ENCODE measurements around the gene PPM1K.

PPM1K gene

DNA sequence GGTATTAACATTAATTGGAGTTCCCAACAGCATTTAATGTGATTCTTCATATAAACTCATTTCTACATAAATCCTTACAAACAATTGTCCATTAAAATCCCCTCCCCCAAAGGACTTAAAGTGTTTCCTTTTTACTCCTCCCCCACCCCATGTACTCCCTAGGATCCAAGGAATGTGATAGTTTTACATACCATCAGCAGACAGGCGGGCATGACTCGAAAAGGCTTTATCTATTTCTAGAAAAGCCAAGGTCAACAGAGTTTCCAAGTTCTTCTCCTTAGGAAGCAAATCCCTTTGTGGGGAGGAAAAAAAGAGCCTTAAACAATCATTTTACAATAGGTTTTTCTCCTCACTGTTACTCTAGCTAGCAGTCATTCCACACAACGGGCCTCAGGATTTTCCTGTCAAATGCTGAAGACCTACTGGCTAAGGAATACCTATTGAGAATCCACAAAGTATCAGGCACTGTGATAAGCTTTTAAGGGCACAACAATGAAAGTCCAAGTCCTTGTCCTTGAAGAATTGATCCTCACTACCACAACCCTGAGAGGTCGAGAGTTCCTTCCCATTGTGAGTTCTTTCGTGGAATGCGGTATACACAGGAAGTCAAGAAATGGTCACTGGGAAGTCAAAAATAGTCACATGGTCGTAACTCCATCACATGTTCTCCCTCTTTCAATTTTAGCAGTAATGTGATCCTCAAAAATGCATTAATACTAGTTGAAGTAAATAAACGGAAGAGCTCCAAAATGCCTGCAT is 7.2 kb downstream of the PPM1K start:
- DNase-seq (ENCODE audit: low spot score): no peak

DNA sequence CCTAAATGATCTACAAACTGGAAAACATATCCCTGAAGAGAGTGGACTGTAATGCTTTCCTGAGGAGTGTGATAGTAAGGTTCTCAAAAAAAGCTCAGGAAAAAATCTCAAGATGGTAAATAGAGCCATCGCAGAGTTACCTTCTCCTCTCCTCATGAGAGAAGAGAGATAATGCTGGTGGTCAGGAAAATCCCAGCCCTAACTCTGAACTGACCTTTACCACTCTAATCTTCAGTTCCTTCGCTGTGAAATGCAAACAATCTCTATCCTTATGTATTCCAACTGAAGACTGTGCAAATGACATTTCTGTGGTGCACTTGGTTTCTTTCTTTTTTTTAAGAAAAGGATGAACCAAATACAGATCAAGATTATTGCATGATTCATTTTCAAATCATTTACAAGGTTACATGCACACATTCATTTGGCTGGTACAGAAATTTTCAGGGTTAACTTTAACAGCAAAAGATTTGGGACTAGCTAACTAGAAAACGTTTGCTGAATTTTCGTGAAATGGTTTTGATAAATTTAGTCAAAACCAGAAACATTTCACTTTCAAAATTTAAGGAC is 8.3 kb downstream of the PPM1K start:
- no peak for DNase-seq (ENCODE audit: low spot score)

DNA sequence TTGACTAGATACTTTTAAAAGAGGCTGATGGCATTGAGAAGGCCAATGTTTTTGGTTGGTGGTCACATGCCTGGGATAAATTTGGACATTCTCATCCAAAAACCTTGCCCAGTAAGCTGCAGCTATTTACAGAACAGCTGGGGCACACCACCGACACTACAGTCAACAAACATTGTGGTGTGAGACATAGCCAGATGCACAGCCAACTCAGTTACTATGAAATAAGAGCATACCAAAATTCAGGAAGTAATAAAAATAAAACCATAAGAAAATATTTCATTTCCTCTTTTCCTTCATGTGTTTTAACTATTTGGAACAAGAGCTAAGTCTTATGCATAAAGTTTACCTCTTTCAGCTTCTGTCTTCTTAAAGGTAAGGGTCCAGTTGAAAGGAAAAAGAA is 8.8 kb downstream of the PPM1K start:
- no peak for DNase-seq (ENCODE audit: low spot score)

DNA sequence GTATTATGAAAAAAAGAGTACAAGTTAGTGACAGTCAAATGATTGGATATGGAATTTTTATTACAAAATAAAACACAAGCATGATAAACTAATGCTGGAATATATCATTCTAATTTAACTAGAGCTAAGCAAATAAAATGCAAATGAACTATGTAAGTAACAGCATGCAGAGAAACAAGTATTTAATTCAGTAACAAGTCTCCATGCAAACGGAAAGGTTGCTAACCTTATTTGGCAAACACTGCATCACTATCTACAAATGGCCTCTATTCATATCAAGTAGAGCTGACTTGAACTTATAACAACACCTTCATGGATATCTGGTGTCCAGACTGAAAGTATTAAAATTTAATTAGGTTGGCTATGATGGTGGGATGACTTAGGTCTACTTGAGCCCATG is 15.4 kb downstream of the PPM1K start:
- DNase-seq (ENCODE audit: low spot score): no peak

DNA sequence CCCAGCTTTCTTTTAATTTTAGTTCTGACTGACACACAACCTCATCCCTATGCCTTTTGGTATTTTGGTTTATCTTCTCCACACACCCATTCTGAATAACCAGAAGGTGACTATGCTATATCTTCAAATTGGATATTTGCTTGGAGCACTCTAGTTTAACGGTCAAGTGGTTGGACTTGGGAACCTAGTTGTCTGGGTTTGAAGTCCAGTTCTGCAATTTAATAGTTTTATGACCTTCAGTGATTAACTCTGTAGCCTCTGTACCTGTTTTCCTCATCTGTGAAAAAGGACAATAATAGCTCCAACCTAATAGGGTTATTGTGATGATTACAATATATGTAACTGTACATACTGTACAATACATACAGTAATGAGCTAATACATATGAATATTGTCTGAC is 20.0 kb downstream of the PPM1K start:
- no peak for DNase-seq (ENCODE audit: low spot score)

DNA sequence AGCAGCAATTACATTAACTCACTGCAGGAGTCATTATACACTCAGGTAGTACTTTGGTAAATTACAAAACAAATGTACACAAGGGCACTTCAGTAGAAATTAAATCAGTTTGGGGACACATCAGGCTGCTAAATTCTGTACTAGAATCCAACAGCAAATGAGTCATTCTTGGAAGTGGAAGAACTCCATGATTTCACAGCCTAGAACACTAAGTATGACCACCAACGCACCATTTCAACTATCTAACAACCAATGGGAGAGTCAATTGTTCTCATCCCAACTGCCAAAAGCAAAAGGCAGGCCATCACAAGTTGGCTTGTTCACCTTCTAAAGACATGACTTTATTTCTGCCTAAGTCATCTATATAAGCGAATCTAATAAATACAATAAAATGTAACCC is 26.6 kb downstream of the PPM1K start:
- no peak for DNase-seq (ENCODE audit: low spot score)

DNA sequence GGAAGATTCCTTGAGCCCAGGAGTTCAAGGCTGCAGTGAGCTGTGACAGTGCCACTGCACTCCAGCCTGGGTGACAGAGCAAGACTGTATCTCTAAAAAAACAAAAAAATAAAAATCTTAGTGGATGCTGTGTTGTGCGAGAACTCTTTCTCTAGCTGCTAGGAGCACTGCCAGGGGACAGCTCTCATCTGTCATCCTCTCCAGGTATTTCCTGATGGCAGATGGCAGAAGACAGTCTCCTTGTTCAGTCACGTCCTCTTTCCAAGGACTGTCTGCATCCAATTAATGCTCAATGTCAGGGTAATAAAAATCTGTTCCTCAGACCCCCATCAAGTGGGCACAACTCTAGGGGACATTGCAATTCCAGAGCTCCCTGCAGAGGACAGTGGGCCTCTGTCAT is 29.2 kb downstream of the PPM1K start:
- DNase-seq (ENCODE audit: low spot score): no peak

DNA sequence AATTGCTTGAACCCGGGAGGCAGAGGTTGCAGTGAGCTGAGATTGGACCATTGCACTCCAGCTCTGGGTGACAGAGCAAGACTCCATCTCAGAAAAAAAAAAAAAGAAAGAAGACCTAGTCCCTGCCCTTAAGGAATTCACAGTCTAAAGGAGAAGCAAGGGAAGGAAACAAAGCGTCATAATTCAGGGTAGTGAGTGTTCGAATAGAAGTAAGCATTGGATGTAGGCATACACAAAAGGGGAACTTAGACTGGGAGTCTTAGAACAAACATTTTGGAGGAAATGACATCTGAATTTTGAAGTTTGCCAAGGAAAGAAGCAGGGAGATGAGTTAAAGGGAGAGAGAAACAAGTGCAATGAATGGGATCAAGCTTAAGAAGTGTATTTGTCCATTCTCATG is 32.4 kb downstream of the PPM1K start:
- DNase-seq (ENCODE audit: low spot score): no peak

DNA sequence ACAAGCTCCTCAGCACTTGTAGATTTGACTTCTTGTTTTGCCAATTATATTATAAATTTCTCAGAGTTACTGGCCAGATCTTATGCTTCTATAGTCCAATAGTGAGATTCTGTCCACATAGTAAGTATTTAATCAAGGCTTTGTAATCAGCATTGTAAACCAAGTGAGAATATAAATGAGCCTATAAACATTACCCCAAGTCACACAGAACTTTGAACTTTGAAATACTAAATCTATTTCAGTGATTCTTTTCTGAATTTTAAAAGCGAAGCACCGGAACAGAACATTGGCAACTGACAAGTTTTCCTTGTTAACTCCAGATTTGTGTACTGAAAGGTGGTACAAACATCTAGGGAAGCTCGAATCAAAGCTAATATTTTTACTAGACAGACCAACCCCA is 37.2 kb downstream of the PPM1K start:
- no peak for DNase-seq (ENCODE audit: low spot score)

DNA sequence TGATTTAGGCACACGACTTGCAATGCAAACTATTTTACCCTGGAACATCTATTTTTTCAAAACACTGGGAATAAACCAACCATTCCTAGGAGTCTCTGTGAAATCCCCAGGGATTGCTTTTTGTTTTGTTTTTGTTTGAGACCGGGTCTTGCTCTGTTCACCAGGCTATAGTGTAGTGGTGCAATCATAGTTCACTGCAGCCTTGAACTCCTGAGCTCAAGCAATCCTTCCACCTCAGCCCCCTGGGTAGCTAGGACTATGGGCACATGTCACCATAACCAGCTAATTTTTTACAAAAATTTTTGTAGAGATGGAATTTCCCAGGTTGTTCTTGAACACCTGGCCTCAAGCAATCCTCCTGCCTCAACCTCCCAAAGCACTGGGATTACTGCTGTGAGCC is 37.8 kb downstream of the PPM1K start:
- no peak for DNase-seq (ENCODE audit: low spot score)

DNA sequence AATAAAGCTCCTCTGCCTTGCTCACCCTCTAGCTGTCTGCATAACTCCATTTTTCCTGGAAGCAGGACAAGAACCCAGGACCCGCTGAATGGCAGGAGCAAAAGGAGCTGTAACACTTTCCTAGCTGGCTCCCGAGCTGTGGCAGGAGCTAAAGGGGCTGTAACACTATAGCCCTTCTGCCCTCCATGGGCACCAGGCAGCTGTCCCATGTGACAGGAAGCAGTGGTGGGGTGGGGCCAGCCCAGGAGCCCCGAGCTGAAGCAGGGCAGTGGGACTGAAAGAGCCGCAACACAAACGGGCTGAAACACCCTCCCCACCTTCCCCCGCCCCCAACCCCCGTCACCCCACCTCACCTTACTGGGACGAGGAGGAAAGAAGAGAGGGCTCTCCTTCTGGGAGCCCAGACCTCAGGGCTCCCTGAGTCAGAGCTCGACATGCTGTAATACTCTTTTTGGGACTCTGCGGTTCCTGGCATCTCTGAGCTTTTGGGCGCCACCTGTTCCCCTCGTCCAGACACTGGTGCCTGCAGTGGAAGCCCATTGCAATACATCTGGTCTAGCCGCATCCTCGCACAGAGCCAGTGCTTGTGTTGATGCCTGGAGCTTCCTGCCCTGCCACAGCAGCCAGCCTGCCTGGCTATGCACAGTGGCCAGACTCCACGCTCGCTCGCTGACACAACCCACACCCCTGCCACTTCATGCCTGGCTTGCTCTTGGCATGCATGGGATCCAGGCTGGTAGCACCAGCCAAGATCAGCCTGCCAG is 39.4 kb downstream of the PPM1K start:
- no peak for DNase-seq (ENCODE audit: low spot score)

DNA sequence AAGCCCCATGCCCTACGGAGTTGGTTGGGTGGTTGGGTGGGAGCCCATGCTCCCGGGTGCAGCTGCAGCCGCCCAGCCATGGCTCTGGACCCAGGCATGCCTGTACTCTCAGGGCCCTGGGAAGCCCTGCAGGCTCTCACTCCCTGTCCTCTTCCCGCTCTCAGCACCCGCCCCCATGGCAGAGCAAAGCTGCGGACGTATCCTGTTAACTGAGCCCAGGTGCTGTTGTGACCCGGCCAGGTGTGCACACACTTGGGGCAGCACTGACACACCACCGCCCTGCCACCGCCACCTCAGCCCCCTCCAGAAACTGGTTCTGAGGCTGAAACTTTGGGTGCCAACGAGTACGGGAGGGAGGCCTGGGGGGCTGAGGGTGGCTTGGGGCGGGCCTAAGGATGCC is 40.3 kb downstream of the PPM1K start:
- no peak for DNase-seq (ENCODE audit: low spot score)

DNA sequence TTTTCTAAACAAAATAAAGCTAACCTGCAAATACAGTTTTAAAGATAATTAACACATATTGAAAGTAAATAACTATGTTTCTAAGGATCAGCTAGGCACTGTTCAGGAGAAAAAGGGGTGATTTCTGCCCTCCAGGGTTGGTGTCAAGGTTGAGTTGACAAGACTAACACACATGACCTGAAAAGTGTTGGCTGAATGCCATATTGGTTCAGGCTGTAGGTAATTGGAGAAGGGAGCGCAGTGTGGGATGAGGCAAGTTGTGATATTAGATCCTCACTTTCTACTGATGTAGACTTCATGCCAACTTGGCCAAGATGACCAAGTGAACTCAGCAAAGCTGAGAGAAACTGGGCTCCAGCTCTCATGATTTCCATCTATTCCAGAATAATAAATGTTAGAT is 42.2 kb downstream of the PPM1K start:
- no peak for DNase-seq (ENCODE audit: low spot score)

DNA sequence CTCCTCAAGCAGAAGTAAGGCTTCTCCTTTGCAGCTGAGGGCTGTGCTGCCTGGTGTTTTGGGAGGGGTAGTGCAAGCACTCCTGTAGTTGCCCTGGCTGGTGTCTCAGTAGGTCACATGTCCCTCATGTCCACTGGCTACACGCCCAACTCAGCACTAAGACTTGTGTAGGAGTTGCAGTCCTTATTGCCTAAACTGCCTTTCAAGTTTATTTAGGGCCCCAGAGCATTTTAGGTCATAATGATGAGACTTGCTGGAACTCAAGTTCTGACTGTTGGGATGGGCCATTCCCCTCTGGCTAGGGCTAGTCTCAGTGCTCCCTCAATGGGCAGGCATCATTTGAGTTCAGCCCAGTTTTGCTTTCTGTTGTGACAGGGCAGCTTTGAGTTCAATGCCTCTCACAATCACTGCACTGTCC is 44.1 kb downstream of the PPM1K start:
- peak; percentile 5 for DNase-seq (ENCODE audit: low spot score)

DNA sequence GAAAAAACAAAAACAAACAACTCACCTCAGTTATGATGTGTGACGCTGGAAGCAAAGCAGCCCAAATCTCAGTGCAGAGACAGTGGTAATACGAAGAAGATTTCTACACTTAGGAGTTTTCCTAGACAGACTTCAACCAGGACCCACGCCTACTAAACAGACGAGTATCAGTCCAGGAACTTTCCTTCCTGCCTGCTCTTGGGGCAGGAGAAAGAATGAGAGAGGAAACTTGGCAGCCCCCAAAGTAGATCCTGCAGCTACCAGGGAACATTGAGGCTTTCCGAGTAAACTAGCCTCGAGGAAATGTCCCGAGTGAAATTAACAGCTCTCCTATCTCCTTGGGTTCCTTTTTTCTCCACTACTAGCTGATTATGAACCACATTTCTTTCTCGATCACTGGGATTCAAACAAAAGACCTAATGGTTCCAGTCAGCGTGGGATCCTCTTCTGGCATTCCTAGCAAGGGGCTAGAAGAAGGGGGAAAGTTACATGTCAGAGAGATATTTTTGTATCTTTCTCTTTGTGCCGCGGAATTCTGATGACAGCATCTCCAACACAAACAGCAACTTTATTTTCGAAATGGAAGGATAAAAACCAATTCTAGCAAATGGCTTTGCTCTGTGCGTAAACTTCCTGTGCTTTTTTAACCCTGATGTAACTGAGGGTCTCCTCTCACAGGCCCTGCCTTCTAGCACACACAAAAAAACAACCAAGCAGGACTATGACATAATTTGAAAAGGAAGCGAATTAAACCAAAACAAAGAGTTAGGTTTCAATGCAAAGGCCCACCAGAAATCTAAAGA is 53.2 kb downstream of the PPM1K start:
- DNase-seq (ENCODE audit: low spot score): no peak

DNA sequence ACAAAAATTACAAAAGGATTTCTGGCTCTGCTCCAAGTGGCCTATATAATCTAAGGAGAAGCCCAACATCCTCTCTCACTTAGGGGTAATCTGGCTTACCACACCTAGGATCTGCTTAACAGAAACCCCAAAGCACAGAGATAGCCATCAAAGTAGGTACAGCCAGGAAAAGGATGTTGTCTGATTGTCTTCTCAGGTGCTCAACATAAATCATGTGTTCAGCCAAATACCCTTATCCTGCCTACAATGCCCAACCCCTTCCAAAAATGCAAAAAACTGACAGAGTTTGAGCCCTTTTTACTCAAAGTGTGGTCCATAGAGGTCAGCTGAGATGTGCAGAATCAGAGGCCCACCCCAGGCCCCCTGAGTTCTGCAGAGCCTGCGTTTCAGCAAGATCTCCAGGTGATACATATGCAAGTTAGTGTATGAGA is 53.9 kb downstream of the PPM1K start:
- DNase-seq (ENCODE audit: low spot score): no peak

DNA sequence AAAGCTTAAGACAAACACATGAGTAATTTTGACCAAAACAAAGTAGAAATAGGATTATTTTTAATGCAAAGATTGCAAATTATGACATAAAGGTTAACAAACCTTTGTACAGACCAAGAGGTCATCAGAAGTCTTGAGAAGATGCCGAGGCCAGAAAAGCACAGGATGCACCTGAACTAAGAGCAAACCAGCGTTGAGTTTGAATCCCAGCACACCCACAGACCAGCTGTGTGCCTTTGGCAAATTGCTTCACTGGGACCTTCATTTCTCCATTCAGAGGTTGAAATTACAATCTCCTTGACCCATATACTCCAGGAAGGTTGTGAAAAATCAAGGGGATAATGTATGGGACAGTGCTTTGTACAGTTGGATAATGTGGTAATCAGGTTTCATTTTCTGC is 56.6 kb downstream of the PPM1K start:
- no peak for DNase-seq (ENCODE audit: low spot score)

DNA sequence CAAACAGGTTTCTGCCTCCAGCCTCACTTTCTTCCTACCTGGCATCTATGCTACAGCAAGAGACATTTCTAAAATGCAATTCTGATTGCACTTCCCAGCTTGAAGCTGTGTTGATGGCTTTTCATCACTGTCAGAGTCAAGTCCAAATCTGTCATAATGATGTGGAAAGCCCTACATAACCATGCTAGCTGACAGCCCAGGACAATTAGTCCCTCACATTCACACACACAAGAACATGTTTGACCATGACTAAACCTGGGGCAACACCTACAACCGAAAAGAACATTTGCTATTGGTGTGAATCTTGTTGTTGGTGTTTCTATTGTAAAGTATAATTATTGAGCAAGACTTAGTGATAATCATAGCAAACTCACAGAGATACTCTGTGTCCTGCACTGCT is 58.2 kb downstream of the PPM1K start:
- no peak for DNase-seq (ENCODE audit: low spot score)

DNA sequence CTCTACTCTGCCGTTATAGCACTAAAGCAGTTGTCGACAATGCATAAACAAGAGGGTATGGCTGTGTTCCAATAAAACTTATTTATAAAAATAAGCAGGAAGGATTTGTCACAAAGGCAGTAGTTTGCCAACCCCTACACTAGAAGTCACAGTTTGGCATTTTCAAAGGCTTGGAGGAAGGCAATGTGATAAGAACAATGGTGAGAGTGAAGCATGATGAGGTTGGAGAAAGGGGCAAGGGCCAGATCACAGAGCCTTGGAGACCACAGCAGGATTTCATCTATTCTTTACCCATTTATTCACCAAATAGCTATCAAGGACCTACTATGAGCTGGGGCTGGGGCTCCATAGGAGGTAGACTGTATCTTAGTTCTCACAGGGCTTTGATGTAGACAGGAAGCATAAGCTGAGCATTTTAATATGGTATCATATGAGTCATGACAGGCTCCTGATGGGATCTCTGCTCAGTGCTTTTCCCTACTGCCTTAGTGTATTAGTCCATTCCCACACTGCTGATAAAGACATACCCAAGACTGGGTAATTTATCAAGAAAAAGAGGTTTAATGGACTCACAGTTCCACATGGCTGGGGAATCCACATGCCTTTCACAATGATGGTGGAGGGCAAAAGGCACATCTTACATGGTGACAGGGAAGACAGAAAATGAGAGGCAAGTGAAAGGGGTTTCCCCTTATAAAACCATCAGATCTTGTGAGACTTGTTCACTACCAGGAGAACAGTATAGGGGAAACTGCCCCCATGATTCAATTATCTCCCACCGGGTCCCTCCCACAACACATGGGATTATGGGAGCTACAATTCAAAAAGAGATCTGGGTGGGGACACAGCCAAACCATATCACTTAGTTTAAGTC is 58.9 kb downstream of the PPM1K start:
- no peak for DNase-seq (ENCODE audit: low spot score)

DNA sequence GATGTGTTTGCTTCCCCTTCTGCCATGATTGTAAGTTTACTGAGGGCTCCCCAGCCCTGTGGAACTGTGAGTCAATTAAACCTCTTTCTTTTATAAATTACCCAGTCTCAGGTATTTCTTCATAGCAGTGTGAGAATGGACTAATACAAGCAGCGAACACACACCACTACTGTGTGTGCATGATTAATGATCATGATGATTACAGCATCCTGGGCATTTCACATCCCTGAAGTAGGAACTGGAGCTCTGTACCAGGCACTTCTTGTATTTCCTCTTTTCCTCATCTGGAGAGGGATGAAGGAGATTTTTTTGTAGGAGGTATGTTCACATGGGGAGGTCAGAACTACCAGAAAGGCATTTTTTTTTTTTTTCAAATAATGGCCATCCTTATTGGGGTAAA is 60.8 kb downstream of the PPM1K start:
- no peak for DNase-seq (ENCODE audit: low spot score)

DNA sequence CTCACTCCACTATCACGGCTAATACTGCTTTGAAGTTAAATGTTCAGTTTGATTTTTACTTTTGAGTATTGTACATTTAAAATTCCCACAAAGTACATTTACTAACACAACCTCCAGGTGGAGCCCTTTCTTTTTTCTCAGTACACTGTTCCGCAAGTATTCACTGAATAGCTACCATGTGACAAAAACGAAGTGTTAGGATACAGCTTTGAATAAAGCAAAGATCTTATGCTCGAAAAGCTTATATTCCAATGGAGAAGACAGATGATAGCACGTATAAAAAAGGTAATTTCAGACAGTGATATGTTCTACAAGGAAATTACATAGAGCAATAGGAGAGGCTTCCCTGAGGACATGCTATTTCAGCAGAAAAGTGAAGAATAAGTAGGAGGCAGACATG is 65.3 kb downstream of the PPM1K start:
- peak; percentile 76 for DNase-seq (ENCODE audit: low spot score)

DNA sequence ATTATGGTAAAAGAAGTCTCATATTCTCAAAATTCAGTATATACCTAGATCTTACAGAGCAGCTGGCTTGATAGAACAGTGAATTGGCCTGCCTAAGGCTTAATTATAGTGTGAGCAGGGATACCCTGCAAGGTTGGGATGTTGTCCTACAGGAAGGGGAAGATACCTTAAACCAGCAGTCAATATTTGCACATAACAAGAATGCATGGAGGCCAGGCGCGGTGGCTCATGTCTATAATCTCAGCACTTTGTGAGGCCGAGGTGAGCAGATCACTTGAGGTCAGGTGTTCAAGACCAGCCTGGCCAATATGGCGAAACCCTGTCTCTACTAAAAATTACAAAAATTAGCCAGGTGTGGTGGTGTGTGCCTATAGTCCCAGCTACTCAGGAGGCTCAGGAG is 67.2 kb downstream of the PPM1K start:
- no peak for DNase-seq (ENCODE audit: low spot score)
